ENCODE measurements around the gene DDR2. TPM values are rescaled to one million over a fixed set of nuclear protein-coding genes. Genes with fewer than 3 reads are reported as not detected.

DDR2 gene
- total RNA-seq, 2 donors from 2014 or later = 0.31 to 0.71 TPM

DNA sequence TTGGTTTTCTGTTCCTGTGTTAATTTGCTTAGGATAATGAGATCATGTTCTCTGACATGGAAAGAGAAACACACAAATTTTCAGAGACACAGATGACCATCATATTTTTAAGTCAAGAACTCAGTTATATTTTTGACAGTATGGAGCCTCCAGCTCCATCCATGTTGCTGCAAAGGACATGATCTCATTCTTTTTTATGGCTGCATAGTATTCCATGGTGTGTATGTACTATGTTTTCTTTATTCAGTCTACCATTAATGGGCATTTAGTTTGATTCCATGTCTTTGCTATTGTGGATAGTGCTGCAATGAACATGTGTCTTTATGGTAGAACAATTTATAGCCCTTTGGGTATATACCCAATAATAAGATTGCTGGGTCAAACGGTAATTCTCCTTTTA is 47.0 kb downstream of the DDR2 start:
- no peaks in the 10 kb centered on the region for H3K36me3 Mint-ChIP-seq
- peaks cover 0 to 7% of the 10 kb centered on the region in 2 donors for H3K9me3 Mint-ChIP-seq
- ATAC-seq (no peak), DNase-seq (ENCODE audit: low spot score in 2 of 2) (no peak)
- H3K27ac Mint-ChIP-seq = no peak overlapping the region

DNA sequence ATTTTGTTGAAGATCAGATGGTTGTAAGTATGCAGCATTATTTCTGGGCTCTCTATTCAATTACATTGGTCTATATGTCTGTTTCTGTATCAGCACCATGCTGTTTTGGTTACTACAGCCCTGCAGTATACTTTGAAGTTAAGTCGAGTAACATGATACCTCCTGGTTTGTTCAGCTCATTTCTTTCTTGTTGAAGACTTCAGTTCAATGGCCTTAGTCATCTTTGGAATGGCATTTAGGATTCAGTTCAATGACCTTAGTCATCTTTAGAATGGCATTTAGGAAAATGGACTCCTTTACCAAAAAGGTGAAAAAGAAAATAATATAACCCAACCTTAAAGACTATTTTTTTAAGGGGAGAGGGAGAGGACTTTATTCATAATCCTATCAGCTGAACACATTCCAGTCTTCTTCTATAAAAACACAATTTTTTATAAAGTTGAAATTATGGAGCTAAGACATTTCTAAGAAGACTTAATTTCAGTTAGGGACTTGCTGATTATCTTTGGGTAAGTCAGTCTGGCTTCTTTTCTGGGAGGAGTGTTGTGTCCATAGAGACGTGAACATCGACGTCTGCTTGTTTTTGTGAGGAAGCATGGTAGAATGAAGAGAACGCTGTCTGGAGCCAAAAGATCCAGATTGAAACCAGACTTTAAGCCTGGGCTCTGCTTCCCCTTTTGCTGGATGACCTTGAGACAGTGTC is 48.3 kb downstream of the DDR2 start:
- no peak for DNase-seq (ENCODE audit: low spot score in 2 of 2)
- Mint-ChIP-seq H3K27ac (no peak overlapping the region), H3K36me3 (no peaks in the 10 kb centered on the region), H3K9me3 (peaks cover 0 to 7% of the 10 kb centered on the region in 2 donors)
- ATAC-seq = no peak

DNA sequence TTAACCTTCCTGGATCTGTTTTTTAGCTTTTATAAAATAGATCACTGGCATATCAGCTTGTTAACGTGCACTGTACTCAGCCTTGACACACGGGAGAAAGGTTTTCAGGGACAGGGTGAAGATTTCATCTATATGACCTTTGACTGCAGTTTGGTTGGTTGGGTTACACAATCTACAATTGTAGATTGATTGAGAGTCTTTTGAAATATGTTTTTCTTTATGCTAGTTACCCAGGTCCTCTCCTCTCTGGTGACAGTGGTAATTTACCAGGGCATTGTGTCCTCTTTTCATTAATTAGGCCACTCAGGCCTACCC is 48.8 kb downstream of the DDR2 start:
- no peaks in the 10 kb centered on the region for H3K36me3 Mint-ChIP-seq
- no peak for DNase-seq (ENCODE audit: low spot score in 2 of 2)
- peaks cover 0 to 7% of the 10 kb centered on the region in 2 donors for H3K9me3 Mint-ChIP-seq
- no peak overlapping the region for H3K27ac Mint-ChIP-seq
- ATAC-seq = no peak

DNA sequence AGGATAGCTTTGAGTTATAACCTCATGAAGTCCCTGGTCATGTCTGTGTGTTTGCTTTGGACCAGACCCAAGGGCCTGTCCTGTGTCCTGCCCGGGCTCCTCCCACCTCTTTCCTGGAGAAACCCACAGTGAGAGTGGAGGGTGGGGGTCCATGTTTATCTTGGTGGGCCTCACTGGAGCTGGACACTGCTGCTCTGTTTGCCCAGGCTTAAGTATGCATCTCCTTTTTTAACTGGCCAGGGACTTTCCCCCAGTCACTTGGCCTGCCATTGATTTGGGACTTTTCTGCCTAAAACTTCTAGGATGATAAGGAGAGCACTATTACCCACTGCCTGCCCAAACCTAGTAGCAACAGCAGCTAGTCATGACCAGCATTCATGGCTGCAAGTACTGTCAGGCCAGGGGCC is 49.8 kb downstream of the DDR2 start:
- ATAC-seq (no peak), DNase-seq (ENCODE audit: low spot score in 2 of 2) (no peak)
- Mint-ChIP-seq H3K36me3 (no peaks in the 10 kb centered on the region), H3K27ac (no peak overlapping the region), H3K9me3 (peaks cover 0 to 7% of the 10 kb centered on the region in 2 donors)

DNA sequence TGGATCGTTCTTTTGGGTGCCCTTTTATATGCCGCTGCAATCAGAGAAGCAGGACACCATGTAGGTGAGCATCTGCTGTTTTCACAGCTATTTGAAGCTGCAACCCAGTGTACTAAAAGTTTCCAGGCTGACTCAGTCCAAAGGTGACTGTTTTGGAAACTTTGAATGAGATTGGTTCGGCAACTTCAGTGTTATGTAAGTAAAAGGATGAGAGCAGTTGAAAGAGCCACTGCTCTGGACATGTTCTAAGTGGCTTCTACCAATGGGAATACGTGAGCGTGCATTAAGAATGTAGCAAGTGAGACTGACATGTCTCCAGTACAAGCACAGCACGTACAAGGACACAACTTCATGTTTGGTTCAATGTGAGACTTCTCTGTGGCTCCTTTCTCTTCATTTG is 55.6 kb downstream of the DDR2 start:
- ATAC-seq = peak; percentile 13 to 84
- no peak for DNase-seq (ENCODE audit: low spot score in 2 of 2)
- Mint-ChIP-seq H3K36me3 (no peaks in the 10 kb centered on the region), H3K27ac (no peak overlapping the region), H3K9me3 (no peaks in the 10 kb centered on the region)

DNA sequence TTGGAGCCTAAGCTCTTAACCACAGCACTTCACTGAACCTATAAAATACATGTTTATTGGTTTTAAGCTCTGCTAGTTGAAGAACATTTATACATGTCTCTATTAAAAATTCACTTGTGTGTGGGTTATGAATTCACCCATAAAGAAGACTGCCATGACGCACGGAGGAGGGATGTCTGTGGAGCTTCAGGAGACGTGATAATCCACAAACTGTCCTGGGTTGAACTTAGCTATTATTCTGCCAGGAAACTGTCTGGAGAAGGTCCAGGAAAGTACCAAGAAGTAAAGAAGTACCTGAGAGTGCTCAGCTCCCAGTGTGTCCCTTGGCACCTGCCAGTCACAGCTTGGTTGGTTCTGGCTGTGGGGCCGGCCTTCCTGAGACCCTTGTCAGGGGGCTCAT is 56.3 kb downstream of the DDR2 start:
- Mint-ChIP-seq H3K27ac (no peak overlapping the region), H3K36me3 (no peaks in the 10 kb centered on the region), H3K9me3 (no peaks in the 10 kb centered on the region)
- DNase-seq (ENCODE audit: low spot score in 2 of 2) (no peak), ATAC-seq (no peak)

DNA sequence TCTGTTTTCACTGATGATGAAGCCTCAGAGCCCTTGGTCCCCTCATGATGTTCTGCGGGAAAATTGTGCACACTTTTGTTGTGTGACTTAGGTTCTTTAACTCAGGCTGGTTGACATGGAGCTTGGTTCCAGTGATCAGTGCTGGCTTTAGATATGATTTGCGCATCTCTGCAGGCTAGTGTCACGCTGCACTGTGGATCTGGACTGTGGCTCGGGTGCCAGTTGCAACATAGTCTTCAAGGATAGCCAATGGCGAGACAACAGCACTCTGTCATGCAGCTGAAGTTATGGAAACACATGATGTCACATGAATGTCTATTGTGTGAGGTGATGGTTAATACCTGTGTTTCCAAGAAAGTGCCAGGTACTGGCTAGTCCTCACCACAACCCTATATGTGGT is 56.7 kb downstream of the DDR2 start:
- Mint-ChIP-seq H3K36me3 (no peaks in the 10 kb centered on the region), H3K27ac (no peak overlapping the region), H3K9me3 (no peaks in the 10 kb centered on the region)
- DNase-seq (ENCODE audit: low spot score in 2 of 2) (no peak), ATAC-seq (no peak)

DNA sequence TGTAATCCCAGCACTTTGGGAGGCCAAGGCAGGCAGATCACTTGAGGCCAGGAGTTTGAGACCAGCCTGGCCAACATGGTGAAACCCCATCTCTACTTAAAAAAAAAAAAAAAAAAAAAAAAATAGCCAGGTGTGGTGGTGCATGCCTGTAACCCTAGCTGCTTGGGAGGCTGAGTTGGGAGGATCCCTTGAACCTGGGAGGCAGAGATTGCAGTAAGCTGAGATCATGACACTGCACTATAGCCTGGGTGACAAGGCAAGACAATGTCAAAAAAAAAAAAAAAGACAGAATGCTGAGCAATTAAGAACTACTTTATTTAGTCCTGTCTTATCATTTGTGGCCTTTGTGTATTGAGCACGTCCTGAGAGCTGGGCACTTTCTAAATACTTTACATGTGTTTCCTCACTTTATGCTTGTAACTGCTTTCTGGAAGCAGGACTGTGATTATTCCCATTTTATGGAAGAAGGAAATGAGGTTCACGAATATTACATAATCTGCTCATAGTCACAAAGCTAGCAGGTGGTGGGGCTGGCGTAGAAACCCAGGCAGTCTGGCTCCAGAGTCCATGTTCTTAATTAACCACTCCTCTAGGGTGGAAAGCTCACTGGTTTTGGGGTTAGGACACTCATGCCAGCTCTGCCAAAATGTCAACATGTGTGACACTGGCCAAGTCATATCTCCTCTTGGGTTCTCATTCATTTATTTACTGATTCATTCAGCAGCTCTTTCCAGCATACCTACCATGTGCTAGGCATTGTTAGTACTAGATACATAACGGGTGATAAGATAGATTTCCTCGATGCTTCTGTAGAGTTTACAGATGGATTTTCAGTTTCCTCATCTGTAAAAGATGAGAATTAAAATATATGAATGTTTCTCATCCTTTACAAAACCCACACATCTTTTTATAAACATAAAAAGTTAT is 57.7 kb downstream of the DDR2 start:
- DNase-seq (ENCODE audit: low spot score in 2 of 2) = no peak
- peak in 1 of 2 donors; percentile 54 for ATAC-seq
- H3K36me3 Mint-ChIP-seq = no peaks in the 10 kb centered on the region
- H3K27ac Mint-ChIP-seq = no peak overlapping the region
- no peaks in the 10 kb centered on the region for H3K9me3 Mint-ChIP-seq

DNA sequence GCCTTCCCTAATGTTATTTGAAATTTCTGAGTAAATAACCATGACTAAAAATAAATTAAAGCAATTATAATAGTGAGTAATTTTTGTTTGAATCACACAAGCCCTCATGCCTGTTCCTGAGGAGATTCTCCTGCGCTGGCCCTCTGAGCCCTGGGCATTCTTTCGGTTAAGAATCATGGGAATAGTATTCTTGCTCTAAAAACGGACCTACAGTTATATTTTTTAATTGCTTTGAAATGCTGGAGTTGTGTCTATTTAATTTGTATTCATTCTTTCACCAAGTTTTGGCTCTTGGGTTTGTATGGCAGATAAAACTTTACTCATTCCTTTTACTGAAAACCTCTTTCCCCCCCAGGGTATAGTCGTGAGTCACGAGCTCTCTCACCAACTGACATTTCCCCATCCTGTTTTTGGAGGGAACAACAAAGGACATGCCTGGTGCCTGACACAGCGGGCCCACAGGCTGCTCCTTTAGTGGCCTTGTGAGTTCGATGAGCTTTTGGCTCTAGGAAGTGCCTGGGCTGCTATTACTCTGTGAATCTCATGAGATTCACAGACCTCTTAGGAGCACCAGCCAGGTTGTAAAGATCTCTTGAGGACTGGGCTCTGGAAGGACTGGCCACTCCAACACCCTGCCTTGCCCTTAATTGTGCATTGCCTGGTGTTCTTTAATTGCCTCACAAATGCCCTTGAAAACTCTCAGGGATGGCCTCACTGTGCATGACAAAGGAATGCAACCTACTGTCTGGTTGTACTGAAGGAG is 58.6 kb downstream of the DDR2 start:
- peak; percentile 39 to 65 for ATAC-seq
- Mint-ChIP-seq H3K27ac (no peak overlapping the region), H3K36me3 (no peaks in the 10 kb centered on the region), H3K9me3 (no peaks in the 10 kb centered on the region)
- DNase-seq (ENCODE audit: low spot score in 2 of 2) = peak in 1 of 2 donors; percentile 4

DNA sequence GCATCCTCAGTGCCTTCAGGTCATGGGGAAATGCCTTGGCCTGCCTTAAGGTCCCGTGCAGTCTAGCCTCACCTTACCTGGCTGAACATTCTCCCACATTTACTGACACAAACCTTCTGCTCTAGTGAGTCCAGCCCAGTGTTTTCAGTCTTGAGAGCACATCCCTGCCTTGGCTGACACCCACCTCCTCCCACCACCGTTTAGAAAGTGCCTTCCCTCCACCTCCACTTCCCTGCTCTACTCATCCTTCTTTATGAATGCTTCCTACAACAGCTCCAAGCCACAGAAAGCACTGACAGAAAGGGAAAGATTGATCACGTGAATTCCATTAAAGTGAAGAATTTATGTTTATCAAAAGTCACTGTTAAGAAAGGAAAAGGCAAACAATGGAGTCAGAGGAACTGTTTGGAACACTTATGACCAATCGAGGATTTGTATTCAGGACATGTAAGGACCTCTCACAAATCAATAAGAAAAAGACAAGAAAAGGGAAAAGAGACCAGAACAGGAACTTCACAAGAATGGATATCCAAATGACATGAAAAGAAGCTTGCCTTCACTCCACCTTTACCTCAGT is 59.8 kb downstream of the DDR2 start:
- no peak for ATAC-seq
- no peak for DNase-seq (ENCODE audit: low spot score in 2 of 2)
- no peak overlapping the region for H3K27ac Mint-ChIP-seq
- no peaks in the 10 kb centered on the region for H3K36me3 Mint-ChIP-seq
- no peaks in the 10 kb centered on the region for H3K9me3 Mint-ChIP-seq

DNA sequence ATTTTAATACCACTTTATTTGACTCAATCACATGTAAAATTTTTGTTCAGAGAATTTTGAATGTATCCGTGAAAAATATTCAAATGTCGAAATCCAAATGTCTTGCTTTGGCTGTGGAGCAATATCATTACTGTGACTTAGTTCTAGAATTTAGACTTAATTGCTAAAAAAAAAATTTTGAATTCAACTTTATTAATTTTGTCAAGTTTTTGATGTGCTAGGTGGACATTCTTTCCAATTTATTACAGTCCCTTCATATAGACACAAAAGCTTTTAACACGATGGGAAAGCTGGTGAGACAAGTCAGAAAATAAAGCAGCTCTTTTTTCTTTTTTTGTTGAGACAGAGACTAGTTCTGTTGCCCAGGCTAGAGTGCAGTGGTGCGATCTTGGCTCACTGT is 62.6 kb downstream of the DDR2 start:
- no peaks in the 10 kb centered on the region for H3K36me3 Mint-ChIP-seq
- H3K27ac Mint-ChIP-seq = no peak overlapping the region
- no peaks in the 10 kb centered on the region for H3K9me3 Mint-ChIP-seq
- DNase-seq (ENCODE audit: low spot score in 2 of 2) (no peak), ATAC-seq (no peak)

DNA sequence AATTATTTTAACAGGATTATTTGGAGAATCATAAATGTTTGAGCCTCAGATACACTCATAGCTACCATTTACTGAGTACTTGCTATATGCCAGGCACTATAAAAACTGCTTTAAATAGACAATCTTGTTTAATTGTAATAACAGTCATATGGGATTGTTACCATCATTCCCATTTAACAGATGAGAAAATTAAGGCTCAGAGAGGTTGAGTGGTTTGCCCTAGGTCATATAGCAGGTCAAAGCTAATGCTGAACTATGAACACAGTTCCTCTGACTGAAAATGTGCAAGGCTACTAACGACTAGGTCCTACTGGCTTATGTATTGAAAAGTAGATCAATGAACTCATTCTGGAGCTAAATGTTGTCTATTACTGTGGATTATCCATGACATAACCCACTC is 63.4 kb downstream of the DDR2 start:
- DNase-seq (ENCODE audit: low spot score in 2 of 2) = no peak
- Mint-ChIP-seq H3K36me3 (no peaks in the 10 kb centered on the region), H3K27ac (no peak overlapping the region), H3K9me3 (no peaks in the 10 kb centered on the region)
- ATAC-seq = no peak

DNA sequence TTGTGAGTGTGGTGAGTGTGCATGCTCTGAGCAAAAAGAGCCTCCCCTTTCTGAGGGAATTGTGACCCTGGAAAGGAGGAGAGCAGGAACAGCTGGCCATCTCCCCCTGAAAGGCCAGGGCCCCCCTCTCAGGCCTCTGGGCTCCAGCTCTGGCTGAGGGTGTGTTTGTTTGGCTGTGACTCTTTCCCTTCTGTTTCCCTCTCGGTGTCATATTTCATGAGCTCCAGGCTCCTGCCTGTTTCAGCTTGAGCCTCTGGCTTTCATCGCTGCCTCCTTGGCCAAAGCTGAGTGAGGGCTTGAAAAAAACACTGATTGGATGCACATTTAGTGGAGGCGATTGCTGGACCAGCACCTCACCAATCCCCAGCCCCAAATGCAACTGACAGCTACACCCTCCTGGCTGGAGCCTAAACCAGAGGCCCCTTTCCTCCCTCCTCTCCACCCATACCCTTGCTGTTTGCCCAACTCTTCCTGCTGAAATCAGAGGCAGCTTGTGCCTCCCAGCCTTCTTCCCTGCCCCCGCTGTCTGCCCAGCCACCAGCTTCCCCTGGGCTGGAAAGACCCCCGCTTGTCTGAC is 64.1 kb downstream of the DDR2 start:
- Mint-ChIP-seq H3K36me3 (no peaks in the 10 kb centered on the region), H3K9me3 (no peaks in the 10 kb centered on the region), H3K27ac (no peak overlapping the region)
- no peak for ATAC-seq
- no peak for DNase-seq (ENCODE audit: low spot score in 2 of 2)

DNA sequence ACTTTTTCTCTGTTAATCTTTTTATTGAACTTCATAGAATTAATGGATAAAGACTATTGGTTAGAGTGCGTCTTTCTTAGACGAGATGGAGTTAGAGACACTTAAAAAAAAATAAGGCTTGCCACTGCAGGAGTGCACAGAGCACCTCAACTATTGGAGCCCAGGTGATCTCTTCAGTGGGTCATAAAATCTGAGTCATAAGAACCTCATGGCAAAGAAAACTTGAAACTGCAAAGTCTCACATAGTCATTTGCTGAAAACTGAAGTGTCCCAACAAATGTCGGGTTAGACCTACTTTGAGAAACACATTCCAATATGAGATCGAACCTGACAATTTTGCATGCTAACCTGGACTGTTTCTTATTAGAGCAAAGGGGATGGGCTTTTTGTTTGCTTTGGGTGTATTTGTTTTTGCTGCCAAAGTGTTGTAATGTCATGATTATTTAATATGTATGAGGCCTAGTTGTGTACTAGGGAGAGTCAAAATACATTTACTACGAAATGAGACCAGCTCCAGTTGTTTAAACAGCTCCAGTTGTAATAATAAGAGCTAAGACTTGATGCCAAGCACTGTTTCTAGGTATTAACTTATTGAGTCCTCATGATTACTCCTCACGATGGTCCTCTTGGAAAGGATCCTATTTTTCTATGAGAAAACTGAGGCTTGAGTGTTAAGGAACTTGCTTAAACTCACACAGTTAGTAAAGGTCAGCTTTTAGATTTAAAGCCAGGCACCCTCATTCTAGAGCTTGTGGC is 65.1 kb downstream of the DDR2 start:
- Mint-ChIP-seq H3K36me3 (no peaks in the 10 kb centered on the region), H3K27ac (no peak overlapping the region)
- ATAC-seq = peak in 1 of 2 donors; percentile 70

DNA sequence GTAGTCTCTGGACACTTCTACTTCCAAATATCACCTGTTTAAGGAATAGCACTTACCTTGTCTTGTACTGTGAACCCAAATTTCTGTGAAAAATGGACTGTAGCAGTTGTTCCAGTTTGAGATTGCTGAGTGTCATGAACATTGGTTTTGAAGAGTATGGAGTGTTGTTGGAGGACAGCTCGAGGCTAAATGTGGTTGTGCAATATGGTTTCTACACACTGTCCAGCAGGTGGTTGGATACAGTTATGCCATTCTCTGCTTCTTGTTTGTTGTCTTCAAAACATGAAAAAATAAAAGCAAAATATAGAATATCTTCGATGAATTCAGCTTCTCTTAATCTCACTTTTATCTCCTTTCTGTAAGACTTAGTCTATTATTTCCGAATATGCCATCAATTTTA is 67.1 kb downstream of the DDR2 start:
- Mint-ChIP-seq H3K9me3 (no peaks in the 10 kb centered on the region), H3K27ac (no peak overlapping the region), H3K36me3 (no peaks in the 10 kb centered on the region)
- DNase-seq (ENCODE audit: low spot score in 2 of 2) (no peak), ATAC-seq (no peak)

More for the DNA sequence above, 65.1 kb downstream of the DDR2 start:
- H3K9me3 Mint-ChIP-seq = no peaks in the 10 kb centered on the region
- DNase-seq (ENCODE audit: low spot score in 2 of 2) = no peak

DNA sequence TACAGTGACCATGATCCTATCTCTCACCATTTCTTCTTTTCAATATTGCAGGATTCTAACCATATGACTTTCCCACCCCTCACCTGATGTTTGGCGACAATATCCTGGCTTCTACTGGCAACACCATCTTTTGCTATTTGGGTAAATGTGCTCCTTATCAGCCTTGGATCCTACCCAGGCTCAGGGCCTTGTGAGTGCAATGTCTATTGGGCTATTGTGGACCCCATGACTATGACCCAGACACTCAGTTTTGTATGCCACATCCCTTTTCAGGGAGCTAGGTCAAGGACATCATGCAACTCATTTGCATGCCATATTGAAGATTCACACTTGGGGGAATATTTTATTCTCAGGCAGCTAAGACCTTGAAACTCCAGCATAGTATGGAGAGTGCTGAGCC is 67.9 kb downstream of the DDR2 start:
- Mint-ChIP-seq H3K36me3 (no peaks in the 10 kb centered on the region), H3K9me3 (no peaks in the 10 kb centered on the region), H3K27ac (no peak overlapping the region)
- ATAC-seq (no peak), DNase-seq (ENCODE audit: low spot score in 2 of 2) (no peak)
